Measurements from ENCODE around the gene C9orf57.

DNA sequence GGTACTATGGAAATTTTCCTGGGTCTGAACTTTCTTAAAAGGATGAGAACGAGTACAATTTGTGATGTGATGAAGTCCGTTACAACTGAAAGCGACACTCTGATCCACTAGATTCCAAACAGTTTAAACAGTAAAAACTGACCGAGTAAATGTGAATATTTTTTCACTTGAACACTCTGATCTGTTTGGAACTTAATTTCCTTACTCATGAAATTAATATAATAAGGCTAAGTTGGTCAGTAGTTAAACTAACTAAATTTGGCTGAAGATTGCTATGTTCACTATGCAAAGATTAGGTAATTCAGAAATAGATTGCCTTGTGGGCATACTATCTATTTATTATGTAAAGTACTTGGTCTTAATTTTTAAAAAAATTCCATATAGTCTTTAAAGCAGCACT lies at the start of gene C9orf57:
- no peak for TF ChIP-seq CTCF (IDR thresholded peaks at IDR 0.05 in 4 of 5, conservative IDR thresholded peaks at IDR 0.05 in 1 of 5)
- TF ChIP-seq POLR2A (IDR thresholded peaks at IDR 0.05) = no peak

All from gastrocnemius medialis (tissue), 4 donors.